H1 (cell line): ENCODE results near the gene GMCL2.

Source experiments
- BRCA1 ChIP-seq: IDR thresholded peaks from 2 replicates; pipeline ENCODE4 v1.6.1; 2012; ENCODE audit warnings: low read depth, low read length, improper control_type of control experiment
- CEBPB ChIP-seq: IDR thresholded peaks from 2 replicates; pipeline ENCODE4 v1.6.1; 2012; ENCODE audit warnings: low read depth, low read length
- CTCF ChIP-seq, 3 experiments: IDR thresholded peaks; 1 replicate in 2 of 3; 2 replicates in 1 of 3; pipeline versions ENCODE4 v1.5.1 to v1.6.1; 2011; ENCODE audit warnings: low read length in 3 of 3, mild to moderate bottlenecking in 3 of 3, inconsistent platforms in 2 of 3, low read depth in 1 of 3, moderate library complexity in 1 of 3; ENCODE audit not compliant: insufficient read depth in 1 of 3; ENCODE audit errors: control extremely low read depth in 1 of 3
- EZH2 ChIP-seq: fragments of 200-600 bp; sonication (generic); IDR thresholded peaks from 2 replicates; pipeline ENCODE4 v1.7.1; 2012; ENCODE audit warnings: low read depth, mild to moderate bottlenecking, moderate library complexity, low read length, inconsistent platforms; ENCODE audit not compliant: severe bottlenecking
- JUND ChIP-seq: IDR thresholded peaks from 2 replicates; pipeline ENCODE4 v1.6.1; 2011; ENCODE audit warnings: mild to moderate bottlenecking, improper control_type of control experiment, low read length
- MAFK ChIP-seq: IDR thresholded peaks from 2 replicates; pipeline ENCODE4 v1.6.1; 2012; ENCODE audit warnings: low read depth, mild to moderate bottlenecking, improper control_type of control experiment, low read length
- POLR2A ChIP-seq, 2 experiments: IDR thresholded peaks; 1 replicate in 1 of 2; 2 replicates in 1 of 2; pipeline ENCODE4 v1.6.1; 2011; ENCODE audit warnings: low read depth in 2 of 2, low read length in 2 of 2, mild to moderate bottlenecking in 2 of 2; ENCODE audit errors: control extremely low read depth in 1 of 2
- RAD21 ChIP-seq, 2 experiments: IDR thresholded peaks in 1 of 2; conservative IDR thresholded peaks in 1 of 2; 2 replicates each; pipeline ENCODE4 v1.6.1; 2011; ENCODE audit warnings: low read depth in 2 of 2, low read length in 2 of 2, improper control_type of control experiment in 1 of 2, inconsistent platforms in 1 of 2, mild to moderate bottlenecking in 1 of 2, moderate library complexity in 1 of 2
- RNF2 ChIP-seq: fragments of 200-900, 300-1000 bp; sonication (generic); IDR thresholded peaks from 2 replicates; pipeline ENCODE4 v1.7.1; 2016; ENCODE audit warnings: borderline replicate concordance, low read depth, mild to moderate bottlenecking, antibody characterized with exemption, low read length; ENCODE audit not compliant: poor library complexity, severe bottlenecking; ENCODE audit errors: missing control alignments
- SUZ12 ChIP-seq: fragments of 200-600 bp; sonication (generic); IDR thresholded peaks from 2 replicates; pipeline ENCODE4 v1.6.1; 2012; ENCODE audit warnings: mild to moderate bottlenecking, inconsistent platforms, low read length, moderate library complexity, mixed read lengths
- TCF12 ChIP-seq: IDR thresholded peaks from 2 replicates; pipeline ENCODE4 v1.6.1; 2011; ENCODE audit warnings: low read depth, mild to moderate bottlenecking, low read length
- ZNF274 ChIP-seq: IDR thresholded peaks from 2 replicates; pipeline ENCODE4 v1.7.0; 2012; ENCODE audit warnings: low read length, borderline replicate concordance; ENCODE audit errors: extremely low read depth
- TF ChIP-seq, protein P1 (sequence below): IDR thresholded peaks from 2 replicates; pipeline ENCODE4 v1.6.1; 2011; ENCODE audit warnings: low read length, improper control_type of control experiment

DNA sequence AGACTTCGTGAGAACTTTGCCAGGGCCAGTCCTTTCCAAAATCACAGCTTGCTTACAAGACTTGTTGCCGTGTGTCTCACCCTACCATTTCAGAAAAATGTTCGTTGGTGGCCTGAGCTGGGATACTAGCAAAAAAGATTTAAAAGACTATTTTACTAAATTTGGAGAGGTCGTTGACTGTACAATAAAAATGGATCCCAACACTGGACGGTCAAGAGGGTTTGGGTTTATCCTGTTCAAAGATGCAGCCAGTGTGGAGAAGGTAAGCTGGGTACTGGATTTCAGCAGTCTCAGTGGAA lies 18.5 kb upstream of the GMCL2 start:
- TF ChIP-seq, protein P1, sequence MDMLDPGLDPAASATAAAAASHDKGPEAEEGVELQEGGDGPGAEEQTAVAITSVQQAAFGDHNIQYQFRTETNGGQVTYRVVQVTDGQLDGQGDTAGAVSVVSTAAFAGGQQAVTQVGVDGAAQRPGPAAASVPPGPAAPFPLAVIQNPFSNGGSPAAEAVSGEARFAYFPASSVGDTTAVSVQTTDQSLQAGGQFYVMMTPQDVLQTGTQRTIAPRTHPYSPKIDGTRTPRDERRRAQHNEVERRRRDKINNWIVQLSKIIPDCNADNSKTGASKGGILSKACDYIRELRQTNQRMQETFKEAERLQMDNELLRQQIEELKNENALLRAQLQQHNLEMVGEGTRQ = no peak
- TF ChIP-seq JUND (no peak), EZH2 (no peak), CTCF (IDR thresholded peaks at IDR 0.05; ENCODE audit: control extremely low read depth in 1 of 3, insufficient read depth in 1 of 3, low read depth in 1 of 3, low read length in 3 of 3) (no peak), CEBPB (no peak), BRCA1 (no peak), POLR2A (IDR thresholded peaks at IDR 0.05; ENCODE audit: control extremely low read depth in 1 of 2, low read depth in 2 of 2, low read length in 2 of 2) (no peak), TCF12 (no peak), RAD21 (IDR thresholded peaks at IDR 0.05 in 1 of 2, conservative IDR thresholded peaks at IDR 0.05 in 1 of 2; ENCODE audit: low read depth in 2 of 2, low read length in 2 of 2) (no peak), ZNF274 (no peak), MAFK (no peak), SUZ12 (no peak), RNF2 (no peak)
